WTC11 (cell line): ENCODE data around the gene CRYZ. TPM values are rescaled to one million over a fixed set of nuclear protein-coding genes. Genes with fewer than 3 reads are reported as not detected.

ENCODE experiments used
- ATAC-seq: fragments of 200-7000 bp; cut with Tn5 transposase; 2 replicates; pipeline ENCODE4 v1.10.0; 2021; ENCODE audit warnings: mild to moderate bottlenecking, moderate library complexity
- Bru-seq: library from RNA; stranded (reverse); fragments of 400-500 nt; gene quantifications from one replicate; lab custom pipeline; 2021; lab: Mats Ljungman, UMichigan
- CTCF ChIA-PET: fragments of 300-600 bp; sonication (Branson Sonifier 250); formaldehyde crosslinking; loops from one replicate; lab custom pipeline; 2021; ENCODE audit warnings: antibody characterized with exemption; lab: Charles Lee
- POLR2A ChIA-PET: fragments of 350-600 bp; sonication (Branson Sonifier 250); formaldehyde crosslinking; loops from one replicate; lab custom pipeline; 2021; ENCODE audit warnings: antibody characterized with exemption; lab: Charles Lee
- DNase-seq: peaks from one replicate; pipeline ENCODE4 v3.0.0; 2021; ENCODE audit warnings: low spot score
- H3K27ac Mint-ChIP-seq: 2 replicates; pipeline ENCODE4 v1.8.0; 2021; ENCODE audit warnings: mixed read lengths
- H3K27me3 Mint-ChIP-seq: 2 replicates; pipeline ENCODE4 v1.8.0; 2021; ENCODE audit warnings: low read depth, mild to moderate bottlenecking, moderate library complexity, mixed read lengths
- H3K36me3 Mint-ChIP-seq: 2 replicates; pipeline ENCODE4 v1.8.0; 2021; ENCODE audit warnings: mixed read lengths
- H3K4me1 Mint-ChIP-seq: 2 replicates; pipeline ENCODE4 v1.8.0; 2022; ENCODE audit warnings: mixed read lengths
- H3K4me3 Mint-ChIP-seq: 2 replicates; pipeline ENCODE4 v1.8.0; 2021; ENCODE audit warnings: mild to moderate bottlenecking, moderate library complexity, mixed read lengths
- H3K9me3 Mint-ChIP-seq: 2 replicates; pipeline ENCODE4 v1.8.0; 2021; ENCODE audit warnings: mixed read lengths
- CREM ChIP-seq: sonication (generic); formaldehyde crosslinking; IDR thresholded peaks from 2 replicates; pipeline ENCODE4 v1.8.1; 2022; ENCODE audit warnings: mild to moderate bottlenecking, missing genetic modification reagents, moderate library complexity
- CTCF ChIP-seq: fragments of 200-600 bp; IDR thresholded peaks from 2 replicates; pipeline ENCODE4 v1.8.0; 2022; ENCODE audit warnings: antibody characterized with exemption
- EMX1 ChIP-seq: fragments of 250-450 bp; sonication (Bioruptor Pico); IDR thresholded peaks from 2 replicates; pipeline ENCODE4 v1.8.0; 2021; ENCODE audit warnings: mild to moderate bottlenecking
- ESRRA ChIP-seq: sonication (generic); formaldehyde crosslinking; IDR thresholded peaks from 2 replicates; pipeline ENCODE4 v1.8.1; 2022; ENCODE audit warnings: mild to moderate bottlenecking, missing genetic modification reagents, borderline replicate concordance
- FOXK1 ChIP-seq: sonication (generic); formaldehyde crosslinking; IDR thresholded peaks from 2 replicates; pipeline ENCODE4 v1.8.0; 2022; ENCODE audit warnings: mild to moderate bottlenecking, moderate library complexity, missing genetic modification reagents
- FOXP4 ChIP-seq: sonication (generic); formaldehyde crosslinking; IDR thresholded peaks from 2 replicates; pipeline ENCODE4 v1.8.0; 2022; ENCODE audit warnings: mild to moderate bottlenecking, missing genetic modification reagents
- GABPB1 ChIP-seq: sonication (generic); formaldehyde crosslinking; IDR thresholded peaks from 2 replicates; pipeline ENCODE4 v1.8.1; 2023; ENCODE audit warnings: mild to moderate bottlenecking, missing genetic modification reagents
- HMGA2 ChIP-seq: fragments of 250-450 bp; sonication (Bioruptor Pico); IDR thresholded peaks from 2 replicates; pipeline ENCODE4 v1.4.0; 2021; ENCODE audit warnings: mild to moderate bottlenecking, moderate library complexity
- KAT7 ChIP-seq: sonication (generic); formaldehyde crosslinking; IDR thresholded peaks from 2 replicates; pipeline ENCODE4 v1.8.1; 2023; ENCODE audit warnings: missing genetic modification reagents, mild to moderate bottlenecking, borderline replicate concordance
- MAX ChIP-seq: sonication (generic); formaldehyde crosslinking; IDR thresholded peaks from 2 replicates; pipeline ENCODE4 v1.8.0; 2022; ENCODE audit warnings: mild to moderate bottlenecking, missing genetic modification reagents
- MYBL2 ChIP-seq: sonication (generic); formaldehyde crosslinking; IDR thresholded peaks from 2 replicates; pipeline ENCODE4 v1.8.1; 2023; ENCODE audit warnings: mild to moderate bottlenecking, moderate library complexity, missing genetic modification reagents
- NFATC4 ChIP-seq: fragments of 250-450 bp; sonication (Bioruptor Pico); IDR thresholded peaks from 2 replicates; pipeline ENCODE4 v1.9.0; 2021; ENCODE audit warnings: mild to moderate bottlenecking
- NFYB ChIP-seq: sonication (generic); formaldehyde crosslinking; conservative IDR thresholded peaks from 2 replicates; pipeline ENCODE4 v1.8.0; 2022; ENCODE audit warnings: low read depth, missing genetic modification reagents
- RELA ChIP-seq: sonication (generic); formaldehyde crosslinking; IDR thresholded peaks from 2 replicates; pipeline ENCODE4 v1.8.1; 2022; ENCODE audit warnings: missing genetic modification reagents, mild to moderate bottlenecking, borderline replicate concordance
- SMAD3 ChIP-seq: sonication (generic); formaldehyde crosslinking; IDR thresholded peaks from 2 replicates; pipeline ENCODE4 v1.8.0; 2022; ENCODE audit warnings: missing genetic modification reagents, mild to moderate bottlenecking, borderline replicate concordance
- SP1 ChIP-seq: sonication (generic); formaldehyde crosslinking; conservative IDR thresholded peaks from 2 replicates; pipeline ENCODE4 v1.8.1; 2022; ENCODE audit warnings: missing genetic modification reagents
- TEAD1 ChIP-seq: sonication (generic); formaldehyde crosslinking; IDR thresholded peaks from 2 replicates; pipeline ENCODE4 v1.8.0; 2022; ENCODE audit warnings: mild to moderate bottlenecking, missing genetic modification reagents
- TP53 ChIP-seq: sonication (generic); formaldehyde crosslinking; IDR thresholded peaks from 2 replicates; pipeline ENCODE4 v1.8.1; 2023; ENCODE audit warnings: mild to moderate bottlenecking, missing genetic modification reagents
- ZBTB21 ChIP-seq: sonication (generic); formaldehyde crosslinking; IDR thresholded peaks from 2 replicates; pipeline ENCODE4 v1.8.1; 2023; ENCODE audit warnings: mild to moderate bottlenecking, missing genetic modification reagents, borderline replicate concordance
- ZNF138 ChIP-seq: sonication (generic); formaldehyde crosslinking; conservative IDR thresholded peaks from 2 replicates; pipeline ENCODE4 v1.8.1; 2022; ENCODE audit warnings: mild to moderate bottlenecking, moderate library complexity, missing genetic modification reagents
- ZNF232 ChIP-seq: sonication (generic); formaldehyde crosslinking; IDR thresholded peaks from 2 replicates; pipeline ENCODE4 v1.8.0; 2022; ENCODE audit warnings: mild to moderate bottlenecking, missing genetic modification reagents
- ZNF396 ChIP-seq: fragments of 250-450 bp; sonication (Bioruptor Pico); IDR thresholded peaks from 2 replicates; pipeline ENCODE4 v1.8.0; 2021; ENCODE audit warnings: mild to moderate bottlenecking, moderate library complexity, borderline replicate concordance
- ZNF416 ChIP-seq: fragments of 250-450 bp; sonication (Bioruptor Pico); IDR thresholded peaks from 2 replicates; pipeline ENCODE4 v1.9.0; 2021; ENCODE audit warnings: mild to moderate bottlenecking, inconsistent platforms
- long read RNA-seq, 3 experiments: library from RNA in 1 of 3; library from capped mRNA in 1 of 3; library from polyadenylated mRNA in 1 of 3; unstranded in 2 of 3; stranded (forward) in 1 of 3; transcript quantifications; one replicate each; pipeline ENCODE4 v2.0.0, GENCODE V29; 2021
- total RNA-seq: library from RNA; stranded (reverse); gene quantifications from 3 replicates; pipeline ENCODE4 v1.2.3, GENCODE V29; 2021
- TF ChIP-seq, protein P1 (sequence below): sonication (generic); formaldehyde crosslinking; IDR thresholded peaks from 2 replicates; pipeline ENCODE4 v1.8.1; 2023; ENCODE audit warnings: mild to moderate bottlenecking, moderate library complexity, missing genetic modification reagents
- TF ChIP-seq, protein P2 (sequence below): sonication (generic); formaldehyde crosslinking; IDR thresholded peaks from 2 replicates; pipeline ENCODE4 v1.8.1; 2023; ENCODE audit warnings: mild to moderate bottlenecking, missing genetic modification reagents, moderate library complexity
- TF ChIP-seq, protein P3 (sequence below): sonication (generic); formaldehyde crosslinking; IDR thresholded peaks from 2 replicates; pipeline ENCODE4 v1.8.0; 2022; ENCODE audit warnings: mild to moderate bottlenecking, missing genetic modification reagents

CRYZ gene
- total RNA-seq (42.2 to 44.2 TPM (median 43.5 TPM) in 3 replicates), Bru-seq, nascent RNA (percentile 76 among the genes with signal in this experiment)
- long read RNA-seq, experiment 1, transcript CRYZ-201 (9 exons, 1,888 nt) = major isoform, 157 of 219 reads
- long read RNA-seq, experiment 1, transcript CRYZ-203 (8 exons, 1,292 nt) = minor isoform, 24 of 219 reads
- long read RNA-seq, experiment 1, transcript CRYZ-205 (10 exons, 2,301 nt) = minor isoform, 16 of 219 reads
- long read RNA-seq, experiment 1, partial matches to known transcripts = 4 of 219 reads
- long read RNA-seq, experiment 1, other reads (novel, unspliced or antisense) = 17 of 219 reads
- long read RNA-seq, experiment 2, transcript CRYZ-201 (9 exons, 1,888 nt) = major isoform, 36 of 70 reads
- long read RNA-seq, experiment 2, transcript CRYZ-203 (8 exons, 1,292 nt) = minor isoform, 8 of 70 reads
- long read RNA-seq, experiment 2, partial matches to known transcripts = 4 of 70 reads
- long read RNA-seq, experiment 2, other reads (novel, unspliced or antisense) = 17 of 70 reads
- long read RNA-seq, experiment 3, transcript CRYZ-201 (9 exons, 1,888 nt) = major isoform, 137 of 200 reads
- long read RNA-seq, experiment 3, transcript CRYZ-203 (8 exons, 1,292 nt) = minor isoform, 5 of 200 reads
- long read RNA-seq, experiment 3, transcript CRYZ-205 (10 exons, 2,301 nt) = minor isoform, 32 of 200 reads
- long read RNA-seq, experiment 3, partial matches to known transcripts = 14 of 200 reads
- long read RNA-seq, experiment 3, other reads (novel, unspliced or antisense) = 10 of 200 reads

GRCh38 chr1:74732960-74733603, at the start of gene CRYZ, which contains the start of gene TYW3:
Gene CRYZ, minus strand, starts transcription at chr1:74733050. Its CDS starts 8,229 bp downstream, at chr1:74724821.
Gene TYW3, plus strand, starts transcription at chr1:74733152. Its CDS starts 93 bp downstream, at chr1:74733245.
- Mint-ChIP-seq H3K4me3 (peak within 1 kb of the TSS; percentile 92), H3K27me3 (no peaks in the 10 kb centered on the region), H3K4me1 (peaks cover 34% of the 10 kb centered on the region), H3K9me3 (peaks cover under 1% of the 10 kb centered on the region; the same call in 1 of the 2 replicates), H3K36me3 (peaks cover 26% of the 10 kb centered on the region), H3K27ac (peak within 1 kb of the TSS; percentile 100)
- CTCF ChIA-PET = interaction anchor here (0.6 to 2.5 kb wide), 13 partner anchors 11 to 264 kb away, joined by 3 to 19 read pairs (median 3); partner anchors contain the start of gene ERICH3
- ATAC-seq = peak; percentile 86
- POLR2A ChIA-PET = interaction anchor here (1.1 to 1.4 kb wide), 2 partner anchors 10 to 19 kb away, joined by 3 to 4 read pairs; no protein-coding TSS in a partner anchor
- peak; percentile 84 for DNase-seq
- peak; percentile 68 for TF ChIP-seq GABPB1 (CRISPR knock-in tag)
- TF ChIP-seq CREM (CRISPR knock-in tag) = peak; percentile 86
- no peak for TF ChIP-seq ZNF232 (CRISPR knock-in tag)
- TF ChIP-seq ZNF396 = no peak
- peak; percentile 62; the same call in 1 of the 2 replicates for TF ChIP-seq MYBL2 (CRISPR knock-in tag)
- TF ChIP-seq, protein P1, sequence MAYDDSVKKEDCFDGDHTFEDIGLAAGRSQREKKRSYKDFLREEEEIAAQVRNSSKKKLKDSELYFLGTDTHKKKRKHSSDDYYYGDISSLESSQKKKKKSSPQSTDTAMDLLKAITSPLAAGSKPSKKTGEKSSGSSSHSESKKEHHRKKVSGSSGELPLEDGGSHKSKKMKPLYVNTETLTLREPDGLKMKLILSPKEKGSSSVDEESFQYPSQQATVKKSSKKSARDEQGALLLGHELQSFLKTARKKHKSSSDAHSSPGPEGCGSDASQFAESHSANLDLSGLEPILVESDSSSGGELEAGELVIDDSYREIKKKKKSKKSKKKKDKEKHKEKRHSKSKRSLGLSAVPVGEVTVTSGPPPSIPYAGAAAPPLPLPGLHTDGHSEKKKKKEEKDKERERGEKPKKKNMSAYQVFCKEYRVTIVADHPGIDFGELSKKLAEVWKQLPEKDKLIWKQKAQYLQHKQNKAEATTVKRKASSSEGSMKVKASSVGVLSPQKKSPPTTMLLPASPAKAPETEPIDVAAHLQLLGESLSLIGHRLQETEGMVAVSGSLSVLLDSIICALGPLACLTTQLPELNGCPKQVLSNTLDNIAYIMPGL = peak; percentile 87
- no peak for TF ChIP-seq EMX1 (CRISPR knock-in tag)
- TF ChIP-seq KAT7 (CRISPR knock-in tag) = no peak
- peak; percentile 66; the same call in 1 of the 2 replicates for TF ChIP-seq SMAD3 (CRISPR knock-in tag)
- peak; percentile 79 for TF ChIP-seq SP1 (CRISPR knock-in tag)
- TF ChIP-seq FOXK1 (CRISPR knock-in tag) = peak; percentile 47; the same call in 1 of the 2 replicates
- 0 out of 2 replicates have a peak, but pooled peaks have one; percentile 60 for TF ChIP-seq TEAD1
- peak; percentile 52; the same call in 1 of the 2 replicates for TF ChIP-seq MAX (CRISPR knock-in tag)
- peak; percentile 71 for TF ChIP-seq ZBTB21 (CRISPR knock-in tag)

- no peaks in the 10 kb centered on the region for H3K9me3 Mint-ChIP-seq
- peaks cover 21% of the 10 kb centered on the region for H3K4me1 Mint-ChIP-seq
- ATAC-seq (peak; percentile 86), DNase-seq (no peak)
- no peaks in the 10 kb centered on the region for H3K36me3 Mint-ChIP-seq
- ChIA-PET CTCF (interaction anchor here (1.0 to 1.9 kb wide), 5 partner anchors 9 to 355 kb away, joined by 3 to 11 read pairs (median 3); no protein-coding TSS in a partner anchor), POLR2A (interaction anchor here (1.2 kb wide), 1 partner anchor 8 kb away, joined by 3 read pairs; no protein-coding TSS in a partner anchor)
- no peak overlapping the region for H3K4me3 Mint-ChIP-seq
- H3K27me3 Mint-ChIP-seq = no peaks in the 10 kb centered on the region
- peak overlapping the region; percentile 83 for H3K27ac Mint-ChIP-seq
- TF ChIP-seq ZNF416 (CRISPR knock-in tag) (no peak), NFYB (CRISPR knock-in tag) (no peak), CTCF (no peak), HMGA2 (CRISPR knock-in tag) (no peak), TP53 (CRISPR knock-in tag) (no peak), NFATC4 (no peak), FOXK1 (CRISPR knock-in tag) (no peak), FOXP4 (CRISPR knock-in tag) (no peak), RELA (no peak), ESRRA (CRISPR knock-in tag) (no peak), ZNF138 (CRISPR knock-in tag) (no peak)
- TF ChIP-seq, protein P2, sequence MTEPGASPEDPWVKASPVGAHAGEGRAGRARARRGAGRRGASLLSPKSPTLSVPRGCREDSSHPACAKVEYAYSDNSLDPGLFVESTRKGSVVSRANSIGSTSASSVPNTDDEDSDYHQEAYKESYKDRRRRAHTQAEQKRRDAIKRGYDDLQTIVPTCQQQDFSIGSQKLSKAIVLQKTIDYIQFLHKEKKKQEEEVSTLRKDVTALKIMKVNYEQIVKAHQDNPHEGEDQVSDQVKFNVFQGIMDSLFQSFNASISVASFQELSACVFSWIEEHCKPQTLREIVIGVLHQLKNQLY (CRISPR knock-in tag) = no peak
- TF ChIP-seq, protein P3, sequence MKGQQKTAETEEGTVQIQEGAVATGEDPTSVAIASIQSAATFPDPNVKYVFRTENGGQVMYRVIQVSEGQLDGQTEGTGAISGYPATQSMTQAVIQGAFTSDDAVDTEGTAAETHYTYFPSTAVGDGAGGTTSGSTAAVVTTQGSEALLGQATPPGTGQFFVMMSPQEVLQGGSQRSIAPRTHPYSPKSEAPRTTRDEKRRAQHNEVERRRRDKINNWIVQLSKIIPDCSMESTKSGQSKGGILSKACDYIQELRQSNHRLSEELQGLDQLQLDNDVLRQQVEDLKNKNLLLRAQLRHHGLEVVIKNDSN (CRISPR knock-in tag) = no peak
Observed at GRCh38 chr1:74780594-74780993, 47.7 kb upstream of the CRYZ start.
